ENCODE results near the gene TBC1D24.

Gene TBC1D24

GRCh38 chr16:2450535-2450934 is 24.4 kb upstream of the TBC1D24 start:
- DNase-seq (ENCODE audit: low read depth): no peak

- no peak for DNase-seq (ENCODE audit: low read depth)
Observed at GRCh38 chr16:2450975-2451381, 23.9 kb upstream of the TBC1D24 start.

GRCh38 chr16:2451851-2452320 is 23.0 kb upstream of the TBC1D24 start:
- no peak for DNase-seq (ENCODE audit: low read depth)

- no peak for DNase-seq (ENCODE audit: low read depth)
Observed at GRCh38 chr16:2452650-2453049, 22.3 kb upstream of the TBC1D24 start.

GRCh38 chr16:2455081-2455845 is 19.7 kb upstream of the TBC1D24 start:
- DNase-seq (ENCODE audit: low read depth): no peak

- DNase-seq (ENCODE audit: low read depth): no peak
Observed at GRCh38 chr16:2456551-2457153, 18.3 kb upstream of the TBC1D24 start.

- DNase-seq (ENCODE audit: low read depth): no peak
Observed at GRCh38 chr16:2457267-2457666, 17.7 kb upstream of the TBC1D24 start.

GRCh38 chr16:2457946-2458345 is 17.0 kb upstream of the TBC1D24 start:
- DNase-seq (ENCODE audit: low read depth): no peak

- no peak for DNase-seq (ENCODE audit: low read depth)
Observed at GRCh38 chr16:2458887-2459646, 15.9 kb upstream of the TBC1D24 start.

GRCh38 chr16:2459647-2460390 is 15.1 kb upstream of the TBC1D24 start, which contains the start of gene TEDC2:
Gene TEDC2 (plus strand): TSS chr16:2460109. CDS start chr16:2460145, 36 bp downstream.
- peak; percentile 94 for DNase-seq (ENCODE audit: low read depth)

GRCh38 chr16:2460391-2460713 is 14.6 kb upstream of the TBC1D24 start:
- DNase-seq (ENCODE audit: low read depth): no peak

GRCh38 chr16:2460916-2461315 is 14.0 kb upstream of the TBC1D24 start:
- no peak for DNase-seq (ENCODE audit: low read depth)

GRCh38 chr16:2462031-2462866 is 12.7 kb upstream of the TBC1D24 start:
- no peak for DNase-seq (ENCODE audit: low read depth)

GRCh38 chr16:2464333-2464732 is 10.6 kb upstream of the TBC1D24 start:
- DNase-seq (ENCODE audit: low read depth): no peak

- DNase-seq (ENCODE audit: low read depth): no peak
Observed at GRCh38 chr16:2465653-2466415, 9.1 kb upstream of the TBC1D24 start.

- DNase-seq (ENCODE audit: low read depth): no peak
Observed at GRCh38 chr16:2466667-2467527, 8.0 kb upstream of the TBC1D24 start.

- no peak for DNase-seq (ENCODE audit: low read depth)
Observed at GRCh38 chr16:2467528-2468232, 7.2 kb upstream of the TBC1D24 start.

- no peak for DNase-seq (ENCODE audit: low read depth)
Observed at GRCh38 chr16:2468233-2468724, 6.6 kb upstream of the TBC1D24 start.
